Activated naive CD4-positive, alpha-beta T cell treated with anti-CD3 and anti-CD28 coated beads, Interleukin-2, amount 10 ng/mL, durations not matched to agents 7 days and 5 days (primary cell): ENCODE results near the gene NRAP.

ENCODE experiments used
- CTCF ChIA-PET: fragments of 350-600 bp; sonication (Branson Sonifier 250); formaldehyde crosslinking; loops from one replicate; lab custom pipeline; 2021; ENCODE audit warnings: antibody characterized with exemption; lab: Charles Lee
- DNase-seq: peaks from one replicate; pipeline ENCODE4 v3.0.0-alpha.2; 2020
- H3K27ac Mint-ChIP-seq: one replicate; pipeline ENCODE4 v1.8.0; 2021; ENCODE audit warnings: mild to moderate bottlenecking, moderate library complexity, mixed read lengths
- H3K27me3 Mint-ChIP-seq: one replicate; pipeline ENCODE4 v1.8.0; 2021; ENCODE audit warnings: mild to moderate bottlenecking, mixed read lengths
- H3K36me3 Mint-ChIP-seq: one replicate; pipeline ENCODE4 v1.8.0; 2021; ENCODE audit warnings: mixed read lengths
- H3K4me1 Mint-ChIP-seq: one replicate; pipeline ENCODE4 v1.8.0; 2021; ENCODE audit warnings: mixed read lengths
- H3K4me3 Mint-ChIP-seq: one replicate; pipeline ENCODE4 v1.8.0; 2021; ENCODE audit warnings: mild to moderate bottlenecking, moderate library complexity, mixed read lengths
- H3K9me3 Mint-ChIP-seq: one replicate; pipeline ENCODE4 v1.8.0; 2021; ENCODE audit warnings: mixed read lengths

NRAP gene

GRCh38 chr10:113562069-113562468, 101.8 kb downstream of the NRAP start:
- H3K4me1 Mint-ChIP-seq, result peaks cover 13% of the 10 kb centered on the region
- no peak overlapping the region for H3K4me3 Mint-ChIP-seq
- peaks cover 34% of the 10 kb centered on the region for H3K27me3 Mint-ChIP-seq
- CTCF ChIA-PET, result interaction anchor here (0.8 to 2.3 kb wide), 4 partner anchors 155 to 1090 kb away, joined by 3 to 9 read pairs (median 4); no protein-coding TSS in a partner anchor
- no peaks in the 10 kb centered on the region for H3K36me3 Mint-ChIP-seq
- H3K9me3 Mint-ChIP-seq, result no peaks in the 10 kb centered on the region
- DNase-seq, result no peak
- H3K27ac Mint-ChIP-seq, result no peak overlapping the region

GRCh38 chr10:113561214-113561613, 102.6 kb downstream of the NRAP start:
- peaks cover 14% of the 10 kb centered on the region for H3K4me1 Mint-ChIP-seq
- no peak overlapping the region for H3K27ac Mint-ChIP-seq
- no peaks in the 10 kb centered on the region for H3K36me3 Mint-ChIP-seq
- no peak overlapping the region for H3K4me3 Mint-ChIP-seq
- CTCF ChIA-PET, result no interaction called here
- H3K27me3 Mint-ChIP-seq, result peaks cover 41% of the 10 kb centered on the region
- DNase-seq, result no peak
- no peaks in the 10 kb centered on the region for H3K9me3 Mint-ChIP-seq

GRCh38 chr10:113560071-113560470, 103.8 kb downstream of the NRAP start:
- Mint-ChIP-seq H3K4me1 (peaks cover 14% of the 10 kb centered on the region), H3K27me3 (peaks cover 45% of the 10 kb centered on the region), H3K27ac (no peak overlapping the region), H3K36me3 (no peaks in the 10 kb centered on the region), H3K9me3 (no peaks in the 10 kb centered on the region), H3K4me3 (no peak overlapping the region)
- no peak for DNase-seq
- CTCF ChIA-PET, result no interaction called here

GRCh38 chr10:113557903-113558321, 105.9 kb downstream of the NRAP start:
- Mint-ChIP-seq H3K27ac (no peak overlapping the region), H3K4me3 (no peak overlapping the region), H3K9me3 (no peaks in the 10 kb centered on the region), H3K27me3 (peaks cover 53% of the 10 kb centered on the region), H3K4me1 (peaks cover 10% of the 10 kb centered on the region), H3K36me3 (no peaks in the 10 kb centered on the region)
- CTCF ChIA-PET, result no interaction called here
- no peak for DNase-seq

- Mint-ChIP-seq H3K36me3 (no peaks in the 10 kb centered on the region), H3K27ac (no peak overlapping the region), H3K27me3 (peaks cover 53% of the 10 kb centered on the region), H3K4me1 (peaks cover 10% of the 10 kb centered on the region), H3K9me3 (no peaks in the 10 kb centered on the region), H3K4me3 (no peak overlapping the region)
- CTCF ChIA-PET, result no interaction called here
- DNase-seq, result no peak
These were observed 106.4 kb downstream of the NRAP start for GRCh38 chr10:113557424-113557862.

GRCh38 chr10:113555751-113556150, 108.1 kb downstream of the NRAP start:
- no peaks in the 10 kb centered on the region for H3K9me3 Mint-ChIP-seq
- no peak overlapping the region for H3K4me3 Mint-ChIP-seq
- H3K27ac Mint-ChIP-seq, result no peak overlapping the region
- H3K4me1 Mint-ChIP-seq, result peaks cover 10% of the 10 kb centered on the region
- CTCF ChIA-PET, result interaction anchor here (1.6 kb wide), 1 partner anchor 8 kb away, joined by 4 read pairs; no protein-coding TSS in a partner anchor
- DNase-seq, result no peak
- no peaks in the 10 kb centered on the region for H3K36me3 Mint-ChIP-seq
- H3K27me3 Mint-ChIP-seq, result peaks cover 56% of the 10 kb centered on the region

GRCh38 chr10:113555245-113555644, 108.6 kb downstream of the NRAP start:
- CTCF ChIA-PET, result interaction anchor here (1.6 kb wide), 1 partner anchor 8 kb away, joined by 4 read pairs; no protein-coding TSS in a partner anchor
- Mint-ChIP-seq H3K4me3 (no peak overlapping the region), H3K4me1 (peaks cover 10% of the 10 kb centered on the region), H3K9me3 (no peaks in the 10 kb centered on the region), H3K27ac (no peak overlapping the region), H3K27me3 (peaks cover 56% of the 10 kb centered on the region), H3K36me3 (no peaks in the 10 kb centered on the region)
- no peak for DNase-seq

GRCh38 chr10:113554214-113554613, 109.6 kb downstream of the NRAP start:
- H3K27ac Mint-ChIP-seq, result no peak overlapping the region
- H3K4me1 Mint-ChIP-seq, result peaks cover 10% of the 10 kb centered on the region
- H3K4me3 Mint-ChIP-seq, result no peak overlapping the region
- CTCF ChIA-PET, result interaction anchor here (0.9 to 1.0 kb wide), 2 partner anchors 9 to 31 kb away, joined by 3 to 6 read pairs; no protein-coding TSS in a partner anchor
- H3K9me3 Mint-ChIP-seq, result no peaks in the 10 kb centered on the region
- H3K27me3 Mint-ChIP-seq, result peaks cover 47% of the 10 kb centered on the region
- DNase-seq, result no peak
- no peaks in the 10 kb centered on the region for H3K36me3 Mint-ChIP-seq

- no peak overlapping the region for H3K27ac Mint-ChIP-seq
- H3K9me3 Mint-ChIP-seq, result no peaks in the 10 kb centered on the region
- CTCF ChIA-PET, result no interaction called here
- no peak for DNase-seq
- peaks cover 10% of the 10 kb centered on the region for H3K4me1 Mint-ChIP-seq
- H3K4me3 Mint-ChIP-seq, result no peak overlapping the region
- H3K36me3 Mint-ChIP-seq, result no peaks in the 10 kb centered on the region
- H3K27me3 Mint-ChIP-seq, result peaks cover 36% of the 10 kb centered on the region
These were observed 110.7 kb downstream of the NRAP start for GRCh38 chr10:113553149-113553548.

- Mint-ChIP-seq H3K4me1 (peaks cover 7% of the 10 kb centered on the region), H3K27ac (no peak within 1 kb of the TSS), H3K9me3 (no peaks in the 10 kb centered on the region), H3K36me3 (no peaks in the 10 kb centered on the region), H3K27me3 (peaks cover 32% of the 10 kb centered on the region), H3K4me3 (no peak within 1 kb of the TSS)
- DNase-seq, result no peak
- CTCF ChIA-PET, result no interaction called here
These were observed 111.1 kb downstream of the NRAP start, which contains the start of gene HABP2 for GRCh38 chr10:113552701-113553100. HABP2 (plus strand) TSS chr10:113553053; CDS start chr10:113553122, 69 bp downstream.

- CTCF ChIA-PET, result no interaction called here
- Mint-ChIP-seq H3K4me1 (no peaks in the 10 kb centered on the region), H3K9me3 (no peaks in the 10 kb centered on the region), H3K36me3 (no peaks in the 10 kb centered on the region), H3K27me3 (peaks cover 28% of the 10 kb centered on the region), H3K27ac (no peak overlapping the region), H3K4me3 (no peak overlapping the region)
- no peak for DNase-seq
These were observed 111.8 kb downstream of the NRAP start for GRCh38 chr10:113552014-113552413.

GRCh38 chr10:113550365-113550764, 113.5 kb downstream of the NRAP start:
- CTCF ChIA-PET, result no interaction called here
- Mint-ChIP-seq H3K36me3 (no peaks in the 10 kb centered on the region), H3K27me3 (peaks cover 25% of the 10 kb centered on the region), H3K4me1 (no peaks in the 10 kb centered on the region), H3K27ac (no peak overlapping the region), H3K9me3 (no peaks in the 10 kb centered on the region), H3K4me3 (no peak overlapping the region)
- no peak for DNase-seq

- no peak overlapping the region for H3K4me3 Mint-ChIP-seq
- H3K27ac Mint-ChIP-seq, result no peak overlapping the region
- no peak for DNase-seq
- peaks cover 20% of the 10 kb centered on the region for H3K27me3 Mint-ChIP-seq
- CTCF ChIA-PET, result no interaction called here
- H3K36me3 Mint-ChIP-seq, result no peaks in the 10 kb centered on the region
- no peaks in the 10 kb centered on the region for H3K4me1 Mint-ChIP-seq
- no peaks in the 10 kb centered on the region for H3K9me3 Mint-ChIP-seq
These were observed 114.0 kb downstream of the NRAP start for GRCh38 chr10:113549856-113550255.

- DNase-seq, result no peak
- H3K27ac Mint-ChIP-seq, result no peak overlapping the region
- no peaks in the 10 kb centered on the region for H3K9me3 Mint-ChIP-seq
- CTCF ChIA-PET, result no interaction called here
- no peaks in the 10 kb centered on the region for H3K36me3 Mint-ChIP-seq
- no peak overlapping the region for H3K4me3 Mint-ChIP-seq
- peaks cover 9% of the 10 kb centered on the region for H3K27me3 Mint-ChIP-seq
- H3K4me1 Mint-ChIP-seq, result no peaks in the 10 kb centered on the region
These were observed 116.4 kb downstream of the NRAP start for GRCh38 chr10:113547426-113547825.

- H3K27me3 Mint-ChIP-seq, result peaks cover 9% of the 10 kb centered on the region
- no peak for DNase-seq
- H3K36me3 Mint-ChIP-seq, result no peaks in the 10 kb centered on the region
- no peak overlapping the region for H3K27ac Mint-ChIP-seq
- CTCF ChIA-PET, result no interaction called here
- no peaks in the 10 kb centered on the region for H3K9me3 Mint-ChIP-seq
- no peak overlapping the region for H3K4me3 Mint-ChIP-seq
- H3K4me1 Mint-ChIP-seq, result no peaks in the 10 kb centered on the region
These were observed 119.4 kb downstream of the NRAP start for GRCh38 chr10:113544392-113544791.
